Measurements from ENCODE around the gene CRABP1.

The CRABP1 gene

GRCh38 chr15:78301828-78302227, 38.3 kb upstream of the CRABP1 start:
- CTCF ChIA-PET = interaction anchor here (1.2 to 1.6 kb wide), 4 partner anchors 10 to 121 kb away, joined by 3 to 4 read pairs (median 3); no protein-coding TSS in a partner anchor
- no peak for DNase-seq (ENCODE audit: extremely low spot score)
- POLR2A ChIA-PET = interaction anchor here (1.0 kb wide), 1 partner anchor 14 kb away, joined by 3 read pairs; no protein-coding TSS in a partner anchor
- TF ChIP-seq, protein P1, sequence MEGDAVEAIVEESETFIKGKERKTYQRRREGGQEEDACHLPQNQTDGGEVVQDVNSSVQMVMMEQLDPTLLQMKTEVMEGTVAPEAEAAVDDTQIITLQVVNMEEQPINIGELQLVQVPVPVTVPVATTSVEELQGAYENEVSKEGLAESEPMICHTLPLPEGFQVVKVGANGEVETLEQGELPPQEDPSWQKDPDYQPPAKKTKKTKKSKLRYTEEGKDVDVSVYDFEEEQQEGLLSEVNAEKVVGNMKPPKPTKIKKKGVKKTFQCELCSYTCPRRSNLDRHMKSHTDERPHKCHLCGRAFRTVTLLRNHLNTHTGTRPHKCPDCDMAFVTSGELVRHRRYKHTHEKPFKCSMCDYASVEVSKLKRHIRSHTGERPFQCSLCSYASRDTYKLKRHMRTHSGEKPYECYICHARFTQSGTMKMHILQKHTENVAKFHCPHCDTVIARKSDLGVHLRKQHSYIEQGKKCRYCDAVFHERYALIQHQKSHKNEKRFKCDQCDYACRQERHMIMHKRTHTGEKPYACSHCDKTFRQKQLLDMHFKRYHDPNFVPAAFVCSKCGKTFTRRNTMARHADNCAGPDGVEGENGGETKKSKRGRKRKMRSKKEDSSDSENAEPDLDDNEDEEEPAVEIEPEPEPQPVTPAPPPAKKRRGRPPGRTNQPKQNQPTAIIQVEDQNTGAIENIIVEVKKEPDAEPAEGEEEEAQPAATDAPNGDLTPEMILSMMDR (IDR thresholded peaks at IDR 0.05; ENCODE audit: control extremely low read depth, extremely low read depth, low read depth, missing control alignments) = no peak

DNA sequence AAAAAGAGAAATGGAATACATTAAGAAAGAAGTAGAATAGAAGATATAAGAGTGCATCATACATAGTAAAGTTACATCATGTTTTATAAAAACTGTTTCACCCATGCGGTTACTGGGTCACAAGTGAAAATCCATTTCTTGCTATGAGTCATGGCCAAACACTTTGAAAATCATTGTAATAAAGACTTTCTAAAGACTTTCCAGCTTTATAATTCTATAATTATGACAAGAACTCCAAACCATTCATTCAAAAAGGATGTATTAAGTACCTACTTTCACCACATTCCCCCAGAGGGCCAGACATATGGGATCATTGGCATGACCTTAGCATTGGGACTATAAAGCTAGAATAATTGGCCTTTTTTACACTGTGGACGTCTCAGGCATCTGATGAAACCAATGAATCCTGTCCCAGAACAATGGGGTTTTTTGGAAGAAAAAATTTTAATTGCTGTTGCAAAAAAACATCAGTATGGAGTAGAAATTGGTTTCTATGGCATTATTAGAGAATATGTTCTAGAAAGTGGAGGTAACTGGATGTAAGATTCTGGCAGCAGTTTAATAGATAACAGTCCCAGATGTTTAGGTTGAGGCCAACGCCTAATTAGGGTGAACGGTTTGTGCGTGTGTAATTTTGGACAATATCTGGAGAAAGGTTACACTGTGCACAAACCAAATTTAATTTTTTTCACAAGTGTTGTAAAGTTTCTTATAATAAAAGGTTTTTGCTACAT, 37.4 kb upstream of the CRABP1 start:
- ChIA-PET POLR2A (no interaction called here), CTCF (interaction anchor here (1.2 to 1.6 kb wide), 2 partner anchors 21 to 120 kb away, joined by 3 to 4 read pairs; no protein-coding TSS in a partner anchor)
- TF ChIP-seq, protein P1 (IDR thresholded peaks at IDR 0.05; ENCODE audit: control extremely low read depth, extremely low read depth, low read depth, missing control alignments) = no peak
- no peak for DNase-seq (ENCODE audit: extremely low spot score)

DNA sequence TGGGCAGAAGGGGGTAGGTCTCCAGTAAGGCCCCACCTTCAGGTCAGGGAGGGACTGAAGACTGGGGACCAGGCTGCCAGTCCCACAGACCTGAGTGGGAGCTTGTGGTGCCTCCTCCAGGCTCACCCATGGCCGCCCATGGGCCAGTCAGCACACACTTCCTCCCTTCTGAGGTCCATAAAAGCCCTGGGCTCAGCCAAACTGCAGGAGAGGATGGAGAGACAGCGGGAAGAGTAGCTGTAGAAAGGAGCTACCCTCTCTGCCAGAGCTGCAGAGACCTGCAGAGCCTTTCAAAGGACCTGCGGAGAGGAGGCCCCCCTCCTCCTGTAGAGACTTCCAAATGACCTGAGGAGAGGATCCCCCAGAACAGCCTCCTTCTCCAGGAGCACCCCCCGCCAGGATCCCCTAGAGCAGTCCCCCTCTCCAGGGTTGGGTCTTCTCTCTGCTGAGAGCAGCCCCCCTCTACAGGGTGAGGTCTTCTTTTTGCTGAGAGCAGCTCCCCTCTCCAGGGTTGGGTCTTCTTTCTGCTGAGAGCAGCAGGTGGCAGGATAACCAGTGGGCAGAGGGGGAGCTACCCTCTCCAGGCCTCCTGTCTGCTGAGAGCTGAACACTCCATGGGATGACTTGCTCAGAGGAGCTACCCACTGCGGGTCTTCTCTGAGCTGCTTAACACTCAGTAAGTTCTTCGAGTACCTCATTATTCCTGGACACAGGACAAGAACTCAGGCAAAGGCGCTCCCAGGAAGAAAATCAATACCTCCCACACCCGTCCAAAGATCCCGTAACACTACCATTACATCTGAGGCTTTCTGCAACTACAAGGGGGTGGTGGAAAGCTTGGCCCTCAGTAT, 35.7 kb upstream of the CRABP1 start:
- TF ChIP-seq, protein P1 (IDR thresholded peaks at IDR 0.05; ENCODE audit: control extremely low read depth, extremely low read depth, low read depth, missing control alignments) = no peak
- no peak for DNase-seq (ENCODE audit: extremely low spot score)
- CTCF ChIA-PET = interaction anchor here (0.9 to 1.5 kb wide), 3 partner anchors 120 to 344 kb away, joined by 3 read pairs; no protein-coding TSS in a partner anchor
- POLR2A ChIA-PET = no interaction called here

DNA sequence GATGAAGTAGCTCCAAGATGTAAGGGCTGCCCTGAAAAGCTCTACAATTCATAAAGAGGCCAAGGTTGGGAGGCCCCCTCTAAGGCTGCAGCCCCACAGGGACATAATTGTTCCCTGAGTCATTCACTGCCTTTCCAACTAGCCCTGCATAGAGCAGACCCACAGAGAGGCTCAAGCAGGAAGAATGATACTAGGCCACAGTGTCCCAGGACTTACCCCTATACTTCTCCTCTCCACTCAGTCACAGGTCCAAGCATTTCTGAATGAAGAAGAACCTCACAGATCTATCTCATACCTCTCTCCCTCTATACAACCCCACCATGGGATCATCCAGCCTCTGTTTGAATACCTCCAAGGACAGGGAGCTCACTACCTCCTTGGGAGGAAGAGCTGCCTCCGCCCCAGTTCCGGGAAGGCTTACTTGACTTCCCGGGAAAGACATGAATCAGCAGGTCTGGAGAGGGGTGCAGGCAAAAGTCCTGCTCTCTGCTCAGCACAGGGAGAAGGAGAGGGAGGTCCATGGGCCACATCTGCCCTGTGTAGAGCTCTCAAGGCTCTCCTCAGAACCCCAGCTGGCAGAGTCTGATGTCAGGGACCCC, 33.9 kb upstream of the CRABP1 start:
- TF ChIP-seq, protein P1 (IDR thresholded peaks at IDR 0.05; ENCODE audit: control extremely low read depth, extremely low read depth, low read depth, missing control alignments) = no peak
- DNase-seq (ENCODE audit: extremely low spot score) = no peak
- POLR2A ChIA-PET = no interaction called here
- CTCF ChIA-PET = interaction anchor here (0.6 to 2.6 kb wide), 7 partner anchors 9 to 176 kb away, joined by 3 to 26 read pairs (median 3); no protein-coding TSS in a partner anchor

DNA sequence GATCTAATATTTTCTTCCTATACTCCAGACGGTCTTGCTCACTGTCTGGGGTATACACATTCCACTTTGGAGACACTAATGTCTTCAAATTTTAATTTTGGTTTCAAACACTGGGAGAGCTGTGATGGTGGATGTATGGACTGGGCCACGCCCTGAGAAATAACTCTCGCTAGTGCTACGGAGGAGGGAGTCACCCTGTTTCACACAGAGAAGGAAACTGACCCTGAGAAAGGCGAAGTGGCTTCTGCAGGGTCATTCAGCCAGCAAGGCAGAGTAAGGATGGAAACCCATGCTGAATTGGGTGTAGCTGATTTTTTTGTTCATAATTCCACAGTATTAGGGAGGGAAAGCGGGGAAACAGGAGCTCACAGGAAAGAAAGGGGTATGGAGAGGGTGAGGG, 32.2 kb upstream of the CRABP1 start:
- TF ChIP-seq, protein P1 (IDR thresholded peaks at IDR 0.05; ENCODE audit: control extremely low read depth, extremely low read depth, low read depth, missing control alignments) = no peak
- CTCF ChIA-PET = interaction anchor here (0.7 to 3.0 kb wide), 10 partner anchors 9 to 432 kb away, joined by 3 to 26 read pairs (median 4); partner anchors contain the start of gene SKIC8
- POLR2A ChIA-PET = no interaction called here
- no peak for DNase-seq (ENCODE audit: extremely low spot score)
